Right atrium auricular region (tissue), 2 donors: ENCODE data around the gene ATG7. TPM values are rescaled to one million over a fixed set of nuclear protein-coding genes. Genes with fewer than 3 reads are reported as not detected.
"Not testable (repeated sequence)": the region's sequence is repeated elsewhere in the genome, so short reads cannot be mapped to it uniquely, and the experiment has no call there.

Source experiments
- DNase-seq: peaks from one replicate; pipeline ENCODE4 v3.0.0-alpha.2; 2019; ENCODE audit warnings: low spot score
- H3K27ac ChIP-seq, 2 donors: fragments of 200-600 bp; sonication (generic); 1 replicate in 1 of 2; 2 replicates in 1 of 2; pipeline ENCODE4 v1.5.1; 2016 to 2019
- H3K27me3 ChIP-seq, 2 donors: fragments of 200-600 bp; sonication (generic); one replicate each; pipeline versions ENCODE4 v1.5.1 to v1.6.0; 2017 to 2019
- H3K36me3 ChIP-seq: fragments of 200-600 bp; sonication (generic); one replicate; pipeline ENCODE4 v1.5.1; 2016
- H3K4me1 ChIP-seq, 2 donors: fragments of 200-600 bp; sonication (generic); one replicate each; pipeline versions ENCODE4 v1.5.1 to v1.6.0; 2017 to 2019
- H3K4me3 ChIP-seq, 2 donors: fragments of 200-600 bp; sonication (generic); 1 replicate in 1 of 2; 2 replicates in 1 of 2; pipeline ENCODE4 v1.5.1; 2017 to 2019; ENCODE audit warnings: mild to moderate bottlenecking in 1 of 2, moderate library complexity in 1 of 2
- H3K9me3 ChIP-seq, 2 donors: fragments of 200-600 bp; sonication (generic); one replicate each; pipeline ENCODE4 v1.5.1; 2019
- total RNA-seq, 2 donors: library from RNA; depleted of rRNA; stranded (reverse); fragments of >200 nt; gene quantifications; one replicate each; pipeline ENCODE4 v1.1.0, GENCODE V29; 2016
- TF ChIP-seq, protein P1 (sequence below), 2 donors: fragments of 200-600 bp; sonication (generic); IDR thresholded peaks; one replicate each; pipeline ENCODE4 v1.5.1; 2019; ENCODE audit warnings: antibody characterized with exemption in 2 of 2

The ATG7 gene
- total RNA-seq, 2 donors from 2014 or later = 15.2 to 23.8 TPM

DNA sequence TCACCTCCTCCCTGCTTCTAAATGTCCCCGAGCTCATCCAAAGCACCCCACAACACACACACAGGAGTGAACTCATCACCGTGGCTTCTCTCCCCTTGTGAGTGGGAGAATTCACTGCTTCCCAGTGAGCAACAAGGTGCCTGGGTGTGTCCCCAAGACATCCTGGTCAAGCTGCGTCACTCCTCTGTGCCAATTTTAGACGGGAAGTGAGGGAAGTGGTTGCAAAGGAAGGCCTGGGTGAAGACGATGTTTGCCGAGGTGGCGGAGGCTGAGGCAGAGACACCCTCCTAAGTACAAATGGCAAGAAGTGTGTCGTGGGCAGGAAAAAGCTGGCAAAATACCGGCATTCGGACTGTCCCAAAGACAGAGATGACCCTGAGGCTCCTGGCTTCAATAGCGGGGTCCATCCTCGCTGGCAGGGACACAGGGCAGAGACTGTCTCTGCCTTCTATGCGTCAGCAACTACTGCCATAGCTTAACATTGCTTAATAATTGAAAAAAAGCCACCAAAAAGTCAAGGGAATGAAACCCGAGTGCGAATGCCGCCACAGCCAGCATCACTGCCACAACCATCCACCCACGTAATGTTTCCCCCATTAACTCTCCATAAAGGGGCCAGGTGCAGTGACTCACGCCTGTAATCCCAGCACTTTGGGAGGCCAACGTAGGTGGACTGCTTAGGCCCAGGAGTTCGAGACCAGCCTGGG lies 298.7 kb downstream of the ATG7 start:
- H3K4me1 ChIP-seq = peaks cover 0 to 49% of the 10 kb centered on the region in 2 donors
- no peaks in the 10 kb centered on the region for H3K27me3 ChIP-seq
- peaks cover 13% of the 10 kb centered on the region for H3K36me3 ChIP-seq
- no peaks in the 10 kb centered on the region for H3K9me3 ChIP-seq
- DNase-seq = no peak
- TF ChIP-seq, protein P1, sequence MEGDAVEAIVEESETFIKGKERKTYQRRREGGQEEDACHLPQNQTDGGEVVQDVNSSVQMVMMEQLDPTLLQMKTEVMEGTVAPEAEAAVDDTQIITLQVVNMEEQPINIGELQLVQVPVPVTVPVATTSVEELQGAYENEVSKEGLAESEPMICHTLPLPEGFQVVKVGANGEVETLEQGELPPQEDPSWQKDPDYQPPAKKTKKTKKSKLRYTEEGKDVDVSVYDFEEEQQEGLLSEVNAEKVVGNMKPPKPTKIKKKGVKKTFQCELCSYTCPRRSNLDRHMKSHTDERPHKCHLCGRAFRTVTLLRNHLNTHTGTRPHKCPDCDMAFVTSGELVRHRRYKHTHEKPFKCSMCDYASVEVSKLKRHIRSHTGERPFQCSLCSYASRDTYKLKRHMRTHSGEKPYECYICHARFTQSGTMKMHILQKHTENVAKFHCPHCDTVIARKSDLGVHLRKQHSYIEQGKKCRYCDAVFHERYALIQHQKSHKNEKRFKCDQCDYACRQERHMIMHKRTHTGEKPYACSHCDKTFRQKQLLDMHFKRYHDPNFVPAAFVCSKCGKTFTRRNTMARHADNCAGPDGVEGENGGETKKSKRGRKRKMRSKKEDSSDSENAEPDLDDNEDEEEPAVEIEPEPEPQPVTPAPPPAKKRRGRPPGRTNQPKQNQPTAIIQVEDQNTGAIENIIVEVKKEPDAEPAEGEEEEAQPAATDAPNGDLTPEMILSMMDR (IDR thresholded peaks at IDR 0.05) = no peak
- H3K27ac ChIP-seq = peak overlapping the region; percentile 31 to 91
- no peak overlapping the region for H3K4me3 ChIP-seq

DNA sequence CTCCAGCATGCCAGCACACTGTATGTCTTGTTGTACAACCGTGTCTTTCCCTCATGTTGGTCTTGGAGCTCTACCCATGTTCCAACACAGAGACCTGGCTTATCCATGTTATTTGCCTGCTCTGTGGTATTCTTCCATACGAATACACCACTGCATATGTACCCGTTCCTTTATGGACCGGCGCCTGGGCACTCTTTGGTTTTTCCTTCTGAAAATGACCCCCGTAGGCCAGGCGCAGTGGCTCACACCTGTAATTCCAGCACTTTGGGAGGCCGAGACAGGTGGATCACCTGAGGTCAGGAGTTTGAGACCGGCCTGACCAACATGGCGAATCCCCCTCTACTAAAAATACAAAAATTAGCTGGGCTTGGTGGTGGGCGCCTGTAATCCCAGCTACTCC lies 300.5 kb downstream of the ATG7 start:
- H3K27me3 ChIP-seq, H3K9me3 ChIP-seq, H3K4me3 ChIP-seq, H3K36me3 ChIP-seq, H3K27ac ChIP-seq, DNase-seq: not testable (repeated sequence)
- H3K4me1 ChIP-seq = peaks cover 0 to 52% of the 10 kb centered on the region in 2 donors

DNA sequence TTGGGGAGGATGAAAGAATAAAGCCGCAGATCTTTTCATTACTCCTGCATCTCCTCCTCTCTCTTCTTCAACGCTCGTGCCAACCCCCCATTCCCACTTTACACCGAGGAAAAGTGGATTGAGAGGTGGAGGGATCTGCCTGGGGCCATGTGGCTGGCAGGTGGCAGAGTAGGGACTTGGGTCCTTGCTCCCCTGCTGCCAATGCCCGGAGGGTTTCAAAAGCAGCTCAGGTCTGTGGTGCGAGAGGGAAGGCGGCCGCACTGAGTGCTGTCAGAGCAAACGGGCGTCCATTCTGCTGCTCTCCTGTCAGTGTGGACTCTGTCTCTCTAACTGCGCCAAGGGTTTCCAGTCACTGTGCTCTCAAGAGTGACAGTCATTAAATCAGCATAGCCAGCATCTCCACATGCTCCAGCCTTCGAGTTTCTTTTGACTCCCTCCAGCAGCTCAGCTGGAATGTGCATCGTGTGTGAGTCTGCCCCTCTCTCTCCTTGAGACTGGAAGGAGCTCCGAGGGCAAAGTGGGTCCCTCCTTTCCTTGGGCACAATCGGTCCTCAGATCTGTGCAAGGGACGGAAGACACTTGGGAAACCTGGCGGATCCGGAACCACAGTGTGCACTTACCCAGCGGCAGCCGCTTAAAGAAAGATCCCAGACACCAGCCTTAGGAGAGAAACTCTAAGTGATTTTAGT lies 302.9 kb downstream of the ATG7 start:
- peaks cover 6% of the 10 kb centered on the region for H3K36me3 ChIP-seq
- DNase-seq = no peak
- H3K27ac ChIP-seq = no peak overlapping the region
- H3K4me1 ChIP-seq = peaks cover 0 to 34% of the 10 kb centered on the region in 2 donors
- no peaks in the 10 kb centered on the region for H3K9me3 ChIP-seq
- no peaks in the 10 kb centered on the region for H3K27me3 ChIP-seq
- H3K4me3 ChIP-seq = no peak overlapping the region
- TF ChIP-seq, protein P1 (IDR thresholded peaks at IDR 0.05) = no peak

DNA sequence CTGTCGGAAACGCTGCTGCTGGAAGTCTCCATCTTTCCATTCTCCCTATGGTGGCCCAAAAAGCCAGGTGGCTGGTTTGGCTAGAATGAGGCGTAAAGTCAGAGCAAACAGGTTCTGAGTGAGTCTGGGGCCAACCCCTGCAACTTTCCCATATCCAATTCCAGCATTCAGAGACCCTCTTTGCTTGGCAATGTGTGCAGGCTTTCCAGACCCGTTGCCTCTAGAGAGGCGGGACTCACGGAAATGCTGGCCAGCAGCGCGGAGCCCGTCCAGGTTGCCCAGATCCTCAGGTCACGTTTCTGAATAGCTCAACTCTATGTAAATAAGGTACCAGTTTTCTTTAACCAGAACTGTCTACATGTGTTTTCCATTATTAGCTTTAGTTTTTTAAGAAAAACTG lies 303.5 kb downstream of the ATG7 start:
- no peak for DNase-seq

DNA sequence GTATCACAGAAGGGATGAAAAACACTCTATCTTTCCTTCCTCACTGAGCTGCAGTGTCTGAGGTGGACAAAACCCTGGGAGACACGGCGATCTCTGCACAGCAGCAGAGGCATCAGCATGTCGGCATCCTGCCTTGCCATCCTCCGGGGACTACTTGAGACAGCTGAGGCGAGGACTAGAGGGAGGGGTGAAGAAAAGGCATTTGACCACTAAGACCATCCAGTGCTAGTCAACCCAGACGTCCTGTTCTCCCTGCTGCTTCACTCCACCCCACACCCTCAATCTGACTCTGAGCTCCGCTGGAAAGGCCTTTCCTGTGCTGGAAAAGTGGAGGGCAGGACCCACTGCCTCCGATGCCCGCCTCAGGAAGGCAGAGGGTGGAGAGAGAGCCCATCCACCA lies 304.3 kb downstream of the ATG7 start:
- Histone ChIP-seq H3K4me3 (no peak overlapping the region), H3K36me3 (peaks cover 6% of the 10 kb centered on the region), H3K27me3 (no peaks in the 10 kb centered on the region), H3K27ac (peak overlapping the region in 1 of 2 donors; percentile 8), H3K4me1 (peaks cover 0 to 30% of the 10 kb centered on the region in 2 donors), H3K9me3 (no peaks in the 10 kb centered on the region)
- no peak for DNase-seq
- TF ChIP-seq, protein P1 (IDR thresholded peaks at IDR 0.05) = no peak

More for the DNA sequence above, 303.5 kb downstream of the ATG7 start:
- TF ChIP-seq, protein P1 (IDR thresholded peaks at IDR 0.05) = no peak
- Histone ChIP-seq H3K4me3 (no peak overlapping the region), H3K27ac (no peak overlapping the region), H3K9me3 (no peaks in the 10 kb centered on the region), H3K4me1 (peaks cover 0 to 30% of the 10 kb centered on the region in 2 donors), H3K27me3 (no peaks in the 10 kb centered on the region), H3K36me3 (peaks cover 6% of the 10 kb centered on the region)

DNA sequence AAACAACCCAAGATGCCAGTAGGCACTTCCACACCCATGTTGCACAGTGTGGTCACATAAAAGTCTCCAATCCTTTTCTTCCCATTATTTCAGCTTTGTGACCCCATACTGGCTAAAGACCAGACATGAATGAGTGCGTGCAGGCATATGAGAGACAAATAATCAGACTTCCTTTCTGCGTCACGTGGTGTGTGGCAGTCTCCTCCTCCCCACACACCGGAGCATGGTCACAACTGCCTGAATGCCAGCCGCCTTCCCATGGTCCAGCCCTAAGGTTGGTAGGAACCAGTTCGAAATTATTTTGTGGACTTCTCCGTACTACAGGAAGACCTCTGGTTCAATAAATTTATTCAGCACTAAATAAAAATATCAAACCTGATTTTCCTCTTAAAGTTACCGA lies 306.0 kb downstream of the ATG7 start:
- H3K27me3 ChIP-seq = no peaks in the 10 kb centered on the region
- no peaks in the 10 kb centered on the region for H3K9me3 ChIP-seq
- H3K4me3 ChIP-seq = no peak overlapping the region
- TF ChIP-seq, protein P1 (IDR thresholded peaks at IDR 0.05) = no peak
- peaks cover 0 to 46% of the 10 kb centered on the region in 2 donors for H3K4me1 ChIP-seq
- H3K36me3 ChIP-seq = peaks cover 6% of the 10 kb centered on the region
- DNase-seq = no peak
- H3K27ac ChIP-seq = no peak overlapping the region
